Dermis blood vessel endothelial cell (primary cell): ENCODE results near the gene EIF2D. TPM values are rescaled to one million over a fixed set of nuclear protein-coding genes. Genes with fewer than 3 reads are reported as not detected.
"Not testable (repeated sequence)": the region's sequence is repeated elsewhere in the genome, so short reads cannot be mapped to it uniquely, and the experiment has no call there.

Source experiments
- DNase-seq: peaks from one replicate; pipeline ENCODE4 v3.0.0; 2010
- total RNA-seq: library from RNA; depleted of rRNA; stranded (reverse); fragments of >200 nt; gene quantifications from 2 replicates; pipeline ENCODE4 v1.2.3, GENCODE V29; 2014

EIF2D gene
- total RNA-seq, 1 donor from 2014 or later: 69.9 TPM

DNA sequence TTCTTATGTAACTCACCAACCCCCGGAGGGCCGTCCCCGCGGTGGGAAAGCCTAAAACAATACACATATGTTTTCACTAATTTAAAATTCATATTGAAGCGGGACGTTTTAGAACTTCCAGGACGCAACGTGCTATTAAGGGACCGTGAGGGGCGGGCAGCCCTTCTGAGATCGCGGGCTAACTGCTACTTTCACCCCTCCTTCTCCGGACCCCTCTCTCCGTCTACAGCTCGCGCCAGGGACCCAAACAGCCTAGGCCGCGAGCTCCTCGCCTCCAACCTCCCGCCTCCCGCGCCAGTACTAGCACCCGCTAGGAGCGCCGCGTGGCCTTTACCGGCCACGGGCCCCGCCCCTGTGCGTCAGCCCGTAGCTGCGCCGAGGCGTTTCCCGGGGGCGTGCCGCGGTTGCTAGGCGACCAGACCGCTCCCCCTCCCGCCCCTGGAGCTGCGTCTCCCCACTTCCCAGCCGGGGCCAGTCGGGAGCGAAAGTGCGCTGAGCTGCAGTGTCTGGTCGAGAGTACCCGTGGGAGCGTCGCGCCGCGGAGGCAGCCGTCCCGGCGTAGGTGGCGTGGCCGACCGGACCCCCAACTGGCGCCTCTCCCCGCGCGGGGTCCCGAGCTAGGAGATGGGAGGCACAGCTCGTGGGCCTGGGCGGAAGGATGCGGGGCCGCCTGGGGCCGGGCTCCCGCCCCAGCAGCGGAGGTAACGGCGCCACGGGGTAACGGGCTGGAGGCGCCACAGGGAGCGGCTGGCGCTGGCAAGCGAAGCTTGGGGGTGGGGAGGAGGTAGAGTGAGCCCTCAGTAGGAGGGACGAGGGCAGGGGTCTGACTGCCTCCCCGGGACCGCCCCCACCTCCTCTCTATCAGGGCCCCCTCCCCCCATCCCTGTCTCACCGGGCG is 23.1 kb upstream of the EIF2D start, which contains the start of gene DYRK3:
Gene DYRK3, plus strand, starts transcription at position 457 of the 898 bp plus-strand sequence. Its CDS starts 168 bp downstream, at position 625.
- DNase-seq: peak; percentile 95

DNA sequence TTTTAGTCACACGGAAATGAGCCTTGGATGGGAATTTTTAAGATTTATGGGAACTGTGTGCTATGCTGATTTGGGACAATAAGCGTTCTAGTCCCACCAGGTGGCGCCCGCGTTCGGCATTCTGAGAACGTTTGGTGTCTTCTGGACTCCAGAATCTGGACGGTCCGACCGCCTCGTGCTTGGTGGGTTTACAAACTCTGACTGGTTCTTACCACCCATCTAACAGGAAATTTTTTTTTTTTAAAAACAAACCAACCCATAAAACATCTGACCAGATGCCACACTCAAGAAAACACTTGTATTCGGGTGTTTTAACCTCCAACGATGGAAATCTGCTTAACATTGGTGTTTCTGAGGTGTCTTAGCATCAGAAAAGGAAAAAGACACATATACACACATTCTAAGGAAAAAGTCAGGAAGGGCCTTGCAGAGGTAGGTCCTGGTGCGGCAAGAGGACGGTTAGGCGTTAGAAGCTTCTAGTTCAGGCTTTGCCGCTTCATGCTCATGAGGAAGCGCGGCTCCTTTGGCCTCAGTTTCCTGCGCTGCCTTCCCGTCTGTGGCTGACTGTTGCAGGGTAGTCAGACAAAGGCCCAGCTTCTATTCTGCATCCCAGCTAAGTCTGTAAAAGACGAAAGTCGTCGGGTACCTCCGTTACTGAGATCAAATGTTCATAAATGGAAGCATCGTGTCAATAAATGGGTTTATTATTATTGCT is 22.3 kb upstream of the EIF2D start:
- DNase-seq: peak; percentile 93

- peak; percentile 40 for DNase-seq
Observed at GRCh38 chr1:206633708-206634121, 21.4 kb upstream of the EIF2D start.

DNA sequence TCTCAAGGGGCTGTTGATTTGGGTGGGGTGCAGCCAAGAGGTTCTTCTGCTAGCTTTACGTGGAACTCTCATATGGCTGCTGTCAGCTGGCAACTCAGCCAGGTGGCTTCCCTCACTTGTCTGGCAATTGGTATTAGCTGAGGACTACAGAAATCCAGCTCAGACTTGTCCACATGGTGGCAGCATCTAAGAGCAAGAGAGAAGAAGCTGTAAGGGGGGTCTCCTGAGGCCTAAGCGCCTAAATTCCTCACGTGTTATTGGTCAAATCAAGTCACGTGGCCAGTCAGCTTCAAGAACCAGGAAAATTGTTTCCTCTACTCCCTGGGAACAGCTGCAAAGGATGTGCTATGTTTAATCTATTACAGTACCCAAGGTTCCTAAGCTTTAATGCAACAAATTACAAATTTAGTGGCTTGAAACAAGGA is 18.8 kb upstream of the EIF2D start:
- peak; percentile 93 for DNase-seq

DNA sequence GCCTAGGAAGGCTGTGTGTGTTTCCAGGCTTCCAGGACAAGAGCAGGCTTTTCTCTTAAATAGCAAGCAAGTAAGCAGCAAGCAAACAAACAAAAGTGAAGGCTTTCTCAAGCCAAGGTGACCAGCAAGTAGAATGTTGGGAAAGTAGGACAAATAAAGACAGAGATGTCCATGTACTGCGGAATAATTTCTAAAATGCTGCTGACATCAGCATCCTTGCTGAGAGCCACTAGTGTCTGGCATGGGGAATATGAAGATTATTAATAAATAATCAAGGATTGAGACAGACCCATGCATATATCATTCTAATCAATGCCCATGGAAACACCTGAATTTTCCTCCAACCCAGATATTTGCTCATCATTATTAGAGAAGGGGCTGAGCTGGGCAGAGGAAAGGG is 16.7 kb upstream of the EIF2D start:
- no peak for DNase-seq

DNA sequence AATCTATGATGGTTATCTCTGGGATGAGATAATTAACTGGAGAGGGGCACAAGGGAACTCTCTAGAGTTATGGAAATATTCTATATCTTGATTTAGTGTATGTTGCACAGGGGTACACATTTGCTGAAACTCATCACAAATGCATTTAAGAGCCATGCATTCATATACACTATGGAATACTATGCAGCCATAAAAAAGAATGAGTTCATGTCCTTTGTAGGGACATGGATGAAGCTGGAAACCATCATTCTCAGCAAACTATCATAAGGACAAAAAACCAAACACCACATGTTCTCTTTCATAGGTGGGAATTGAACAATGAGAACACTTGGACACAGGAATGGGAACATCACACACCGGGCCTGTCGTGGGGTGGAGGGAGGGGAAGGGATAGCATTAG is 14.1 kb upstream of the EIF2D start:
- not testable (repeated sequence) for DNase-seq

GRCh38 chr1:206609229-206609991 is 2.9 kb downstream of the EIF2D start:
- DNase-seq: peak; percentile 87

GRCh38 chr1:206608108-206608698 is 4.1 kb downstream of the EIF2D start:
- peak; percentile 73 for DNase-seq

- DNase-seq: peak; percentile 60
Observed at GRCh38 chr1:206606867-206607266, 5.4 kb downstream of the EIF2D start.

- DNase-seq: no peak
Observed at GRCh38 chr1:206604861-206605260, 7.4 kb downstream of the EIF2D start.

DNA sequence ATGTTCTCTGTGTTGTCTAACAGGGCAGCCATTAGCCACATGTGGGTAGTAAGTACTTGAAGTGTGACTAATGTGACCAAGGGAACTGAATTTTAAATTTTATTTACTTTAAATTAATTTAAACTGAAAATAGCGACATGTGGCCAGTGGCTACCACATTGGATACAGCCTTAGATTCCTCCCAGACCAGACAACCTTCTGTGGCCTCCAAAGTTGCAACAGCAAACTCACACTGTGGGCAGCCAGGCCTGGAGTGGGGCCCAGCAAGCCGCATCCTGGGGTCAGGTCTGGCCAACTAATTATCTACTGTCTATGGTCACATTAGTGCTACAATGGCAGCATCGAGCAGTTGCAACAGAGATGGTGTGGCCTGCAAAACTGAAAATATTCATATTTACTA is 11.7 kb downstream of the EIF2D start:
- no peak for DNase-seq

DNA sequence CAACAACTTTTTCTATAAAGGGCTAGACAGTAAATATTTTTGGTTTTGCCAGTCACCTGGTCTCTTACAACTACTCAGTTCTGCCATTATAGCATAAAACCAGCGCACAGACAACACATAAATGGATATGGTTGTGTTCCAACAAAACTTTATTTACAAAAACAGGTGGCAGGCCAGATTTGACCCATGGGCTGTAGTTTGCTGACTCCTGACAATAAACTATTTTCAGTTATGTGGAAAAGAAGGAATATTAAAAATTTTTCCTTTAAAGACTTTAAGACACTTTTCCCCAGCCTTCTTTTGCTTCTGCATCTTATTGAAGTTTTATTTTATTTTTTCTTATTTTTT is 16.0 kb downstream of the EIF2D start:
- DNase-seq: no peak

DNA sequence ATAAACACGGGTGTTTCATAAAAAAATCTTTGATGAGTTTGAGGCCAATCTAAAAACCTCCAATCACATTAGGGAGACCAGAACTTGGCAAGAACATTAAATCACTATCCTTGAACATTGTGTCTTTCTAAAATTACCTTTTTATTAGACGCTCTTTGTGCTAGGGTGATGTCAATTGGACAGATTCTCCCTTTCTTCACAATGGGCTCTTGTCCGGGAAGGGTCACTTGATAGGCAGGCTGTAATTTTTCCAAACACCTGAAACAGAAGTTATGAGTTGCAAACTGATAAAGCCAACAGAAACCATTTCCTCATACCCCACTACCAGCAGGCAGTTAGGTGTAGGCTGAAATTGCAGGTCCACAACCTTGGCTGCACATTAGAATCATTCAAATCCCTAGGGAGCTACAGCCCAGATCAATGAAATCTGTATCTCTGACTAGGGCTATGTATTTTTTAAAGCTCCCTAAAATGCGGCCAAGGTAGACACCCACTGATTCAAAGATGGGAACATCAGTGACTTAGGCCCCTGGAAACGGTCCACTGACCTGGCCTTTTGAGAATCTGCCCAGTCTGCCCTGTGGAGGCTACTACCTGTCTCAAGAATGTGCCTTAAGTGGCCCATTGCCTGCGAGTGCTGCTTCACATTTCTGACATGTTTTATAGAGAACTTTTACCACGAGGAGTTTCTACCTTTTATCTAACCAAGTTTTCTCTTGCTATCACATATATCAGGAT is 16.5 kb downstream of the EIF2D start:
- no peak for DNase-seq

DNA sequence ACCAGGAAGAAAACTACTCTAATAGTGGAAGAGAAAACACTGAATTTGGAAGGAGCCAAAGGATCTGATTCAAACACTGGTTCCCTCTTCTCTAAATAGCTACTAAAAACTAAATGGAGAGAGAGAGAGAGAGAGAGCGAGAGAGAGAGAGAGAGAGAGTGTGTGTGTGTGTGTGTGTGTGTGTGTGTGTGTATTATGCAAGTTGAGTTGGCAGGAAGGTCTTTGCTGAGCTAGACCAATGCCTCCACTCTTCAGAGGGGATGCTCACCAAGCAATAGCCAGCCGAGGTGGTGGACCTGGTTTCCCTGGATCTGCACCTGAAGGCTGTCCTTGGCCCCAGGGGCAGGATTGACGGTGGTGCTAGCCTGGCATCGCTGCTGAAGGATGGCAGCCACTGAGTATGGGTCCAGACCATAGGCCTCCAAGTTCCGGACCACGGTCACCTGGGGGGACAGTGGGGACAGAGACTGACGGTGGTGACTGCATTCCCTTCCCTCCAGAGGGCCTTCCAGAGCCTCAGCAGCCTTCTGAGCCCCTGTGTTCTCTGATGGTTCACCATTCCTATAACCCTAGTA is 18.8 kb downstream of the EIF2D start:
- no peak for DNase-seq

DNA sequence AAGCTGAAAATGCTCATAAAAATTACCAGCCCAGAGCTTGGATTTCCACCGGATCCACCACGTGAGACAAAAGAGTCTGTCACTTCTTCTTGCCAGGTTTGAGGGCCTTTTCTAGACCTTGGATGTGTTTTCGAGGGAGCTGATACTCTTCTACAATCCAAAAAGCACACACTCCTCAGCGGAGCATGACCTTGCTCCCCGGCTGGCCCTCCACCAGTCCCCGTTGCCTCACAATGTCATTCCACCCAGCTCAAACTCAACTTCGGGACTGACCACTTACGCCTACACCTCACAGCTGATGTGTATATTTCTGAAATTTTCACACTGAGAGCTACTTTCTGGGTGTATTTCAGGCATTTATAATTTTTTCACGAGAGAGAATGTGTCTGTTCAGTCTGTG is 20.6 kb downstream of the EIF2D start:
- DNase-seq: no peak

- no peak for DNase-seq
Observed at GRCh38 chr1:206591226-206591625, 21.0 kb downstream of the EIF2D start.

GRCh38 chr1:206590025-206590758 is 22.1 kb downstream of the EIF2D start:
- peak; percentile 17 for DNase-seq

- peak; percentile 55 for DNase-seq
Observed at GRCh38 chr1:206589206-206589605, 23.1 kb downstream of the EIF2D start.

GRCh38 chr1:206588492-206588891 is 23.8 kb downstream of the EIF2D start:
- no peak for DNase-seq

DNA sequence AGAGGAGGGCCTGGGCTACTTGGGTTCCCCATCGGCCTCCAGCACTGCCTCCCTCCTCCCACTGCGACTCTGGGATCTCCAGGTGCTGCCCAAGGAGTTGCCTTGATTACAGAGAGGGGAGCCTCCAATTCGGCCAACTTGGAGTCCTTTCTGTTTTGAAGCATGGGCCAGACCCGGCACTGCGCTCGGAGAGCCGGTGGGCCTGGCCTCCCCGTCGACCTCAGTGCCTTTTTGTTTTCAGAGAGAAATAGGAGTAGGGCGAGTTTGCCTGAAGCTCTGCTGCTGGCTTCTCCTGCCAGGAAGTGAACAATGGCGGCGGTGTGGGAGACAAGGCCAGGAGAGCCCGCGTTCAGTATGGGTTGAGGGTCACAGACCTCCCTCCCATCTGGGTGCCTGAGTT is 24.4 kb downstream of the EIF2D start:
- no peak for DNase-seq
